Measurements from ENCODE around the gene CD99.
"Not testable (repeated sequence)": the region's sequence is repeated elsewhere in the genome, so short reads cannot be mapped to it uniquely, and the experiment has no call there.

CD99 gene

DNA sequence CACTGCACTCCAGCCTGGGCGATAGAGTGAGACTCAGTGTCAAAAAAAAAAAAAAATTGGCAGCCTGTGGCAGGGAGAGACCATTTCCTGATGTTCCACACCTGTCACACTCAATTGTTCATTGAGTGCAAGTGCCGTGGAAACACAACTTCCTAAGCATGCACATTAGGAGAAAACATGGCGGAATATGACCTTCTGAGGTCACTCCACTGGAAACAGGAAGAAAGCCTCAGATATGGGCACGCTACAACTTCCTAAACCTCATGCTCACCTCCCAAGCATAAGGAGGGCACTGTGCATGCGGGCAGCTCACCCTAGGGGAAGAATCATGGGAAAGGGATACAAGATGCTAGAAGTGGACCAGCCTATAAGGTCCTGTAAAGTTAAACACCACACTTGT lies 28.5 kb upstream of the CD99 start:
- no peak overlapping the region for H3K4me3 ChIP-seq (ENCODE audit: low read depth, low read length)
- TF ChIP-seq, protein P1, sequence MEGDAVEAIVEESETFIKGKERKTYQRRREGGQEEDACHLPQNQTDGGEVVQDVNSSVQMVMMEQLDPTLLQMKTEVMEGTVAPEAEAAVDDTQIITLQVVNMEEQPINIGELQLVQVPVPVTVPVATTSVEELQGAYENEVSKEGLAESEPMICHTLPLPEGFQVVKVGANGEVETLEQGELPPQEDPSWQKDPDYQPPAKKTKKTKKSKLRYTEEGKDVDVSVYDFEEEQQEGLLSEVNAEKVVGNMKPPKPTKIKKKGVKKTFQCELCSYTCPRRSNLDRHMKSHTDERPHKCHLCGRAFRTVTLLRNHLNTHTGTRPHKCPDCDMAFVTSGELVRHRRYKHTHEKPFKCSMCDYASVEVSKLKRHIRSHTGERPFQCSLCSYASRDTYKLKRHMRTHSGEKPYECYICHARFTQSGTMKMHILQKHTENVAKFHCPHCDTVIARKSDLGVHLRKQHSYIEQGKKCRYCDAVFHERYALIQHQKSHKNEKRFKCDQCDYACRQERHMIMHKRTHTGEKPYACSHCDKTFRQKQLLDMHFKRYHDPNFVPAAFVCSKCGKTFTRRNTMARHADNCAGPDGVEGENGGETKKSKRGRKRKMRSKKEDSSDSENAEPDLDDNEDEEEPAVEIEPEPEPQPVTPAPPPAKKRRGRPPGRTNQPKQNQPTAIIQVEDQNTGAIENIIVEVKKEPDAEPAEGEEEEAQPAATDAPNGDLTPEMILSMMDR (IDR thresholded peaks at IDR 0.05; ENCODE audit: borderline replicate concordance, insufficient read depth, low read depth, low read length): no peak

DNA sequence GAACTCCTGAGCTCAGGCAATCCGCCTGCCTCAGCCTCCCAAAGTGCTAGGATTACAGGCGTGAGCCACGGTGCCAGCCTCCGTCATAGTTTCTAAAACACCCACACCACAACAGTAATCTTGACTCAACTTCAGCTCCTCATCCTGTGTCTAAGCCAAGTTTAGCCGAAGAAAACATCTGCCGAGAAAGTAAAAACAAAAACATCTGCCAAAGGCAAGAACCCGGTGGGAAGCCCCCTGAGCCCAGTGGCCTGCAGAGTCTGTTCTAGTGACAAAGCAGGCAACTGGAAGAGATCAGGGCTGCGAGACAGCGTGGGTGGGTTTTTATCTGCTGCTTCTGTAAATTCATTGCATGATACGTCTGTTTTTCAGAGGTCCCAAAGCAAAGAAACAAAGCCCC lies 26.6 kb upstream of the CD99 start:
- no peak overlapping the region for H3K4me3 ChIP-seq (ENCODE audit: low read depth, low read length)
- TF ChIP-seq, protein P1 (IDR thresholded peaks at IDR 0.05; ENCODE audit: borderline replicate concordance, insufficient read depth, low read depth, low read length): no peak

DNA sequence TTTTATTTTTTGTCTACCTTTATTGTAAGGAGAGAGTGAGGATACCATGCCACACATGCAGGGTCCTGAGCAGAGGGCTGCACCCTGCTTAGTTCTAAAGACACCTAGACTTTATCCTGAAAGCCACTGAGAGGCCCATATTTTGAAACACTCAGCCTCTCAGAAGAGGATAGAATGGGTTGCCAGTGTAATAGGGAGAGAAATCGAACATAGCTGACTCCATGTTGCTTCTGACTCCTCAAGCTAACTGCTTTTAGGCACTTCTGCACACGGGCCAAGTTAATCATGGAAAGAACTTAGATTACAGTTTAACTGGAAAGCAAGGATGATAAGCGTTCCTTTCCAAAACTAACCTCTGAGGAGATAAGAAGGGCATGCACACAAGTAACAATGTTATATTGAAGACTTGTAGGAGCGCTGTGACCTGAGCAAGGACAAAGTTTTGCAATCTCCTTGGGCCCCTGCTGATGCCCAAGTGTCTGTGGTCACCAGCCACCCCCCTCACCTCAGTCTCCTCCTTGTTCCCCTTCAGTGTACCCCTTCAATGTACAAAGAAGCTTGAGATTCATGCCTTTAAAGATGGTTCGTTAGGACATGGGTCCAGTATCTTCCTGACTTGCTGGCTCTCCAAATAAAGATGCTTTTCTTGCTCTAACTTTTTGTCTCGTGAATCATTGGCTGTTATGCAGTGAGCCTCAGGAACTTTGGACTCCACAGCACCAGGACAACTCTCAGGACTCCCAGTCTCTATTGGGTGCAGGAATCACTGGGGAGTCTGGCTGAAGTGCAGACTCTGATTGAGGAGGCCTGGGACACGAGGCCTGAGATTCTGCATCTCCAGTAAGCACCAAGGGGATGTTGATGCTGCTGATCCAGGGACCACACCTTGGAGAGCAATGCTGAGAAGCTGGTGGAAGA lies 25.4 kb upstream of the CD99 start:
- H3K4me3 ChIP-seq (ENCODE audit: low read depth, low read length): no peak overlapping the region
- TF ChIP-seq, protein P1 (IDR thresholded peaks at IDR 0.05; ENCODE audit: borderline replicate concordance, insufficient read depth, low read depth, low read length): no peak

DNA sequence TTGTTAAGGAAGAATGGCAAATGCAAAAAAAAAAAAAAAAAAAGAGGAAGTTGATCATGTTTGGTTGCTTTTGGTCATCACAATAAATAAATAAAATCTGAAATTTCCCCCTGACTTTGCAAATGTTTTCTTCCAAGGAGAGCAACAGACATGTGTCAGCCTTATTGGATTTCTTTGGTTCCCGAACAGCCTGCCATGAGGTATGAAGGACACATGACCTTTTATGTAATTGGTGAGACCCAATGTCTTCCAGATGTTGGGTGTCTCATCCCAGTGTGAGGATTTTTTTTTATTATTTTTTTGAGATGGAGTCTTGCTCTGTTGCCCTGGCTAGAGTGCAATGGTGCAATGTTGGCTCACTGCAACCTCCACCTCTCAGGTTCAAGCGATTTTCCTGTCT lies 24.6 kb upstream of the CD99 start:
- no peak overlapping the region for H3K4me3 ChIP-seq (ENCODE audit: low read depth, low read length)
- TF ChIP-seq, protein P1 (IDR thresholded peaks at IDR 0.05; ENCODE audit: borderline replicate concordance, insufficient read depth, low read depth, low read length): no peak

DNA sequence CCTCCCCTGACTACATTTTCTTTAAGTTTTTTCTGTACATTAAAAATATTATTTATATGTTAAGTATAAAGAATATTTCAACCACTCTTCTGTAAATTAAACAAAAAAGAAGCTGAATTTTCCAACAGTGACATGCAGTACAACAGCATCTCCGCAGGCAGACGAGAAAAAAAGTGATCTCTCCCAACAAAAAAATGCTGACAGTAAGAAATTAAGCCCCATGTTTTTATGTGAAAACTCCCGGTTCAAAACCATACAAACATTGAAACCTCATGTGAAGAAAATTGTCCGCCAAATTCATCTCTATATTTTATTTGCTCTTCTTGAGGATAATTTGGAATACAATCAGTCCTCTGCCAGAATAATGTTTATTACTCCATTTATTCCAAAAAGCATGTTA lies 20.1 kb upstream of the CD99 start:
- H3K4me3 ChIP-seq (ENCODE audit: low read depth, low read length): no peak overlapping the region
- TF ChIP-seq, protein P1 (IDR thresholded peaks at IDR 0.05; ENCODE audit: borderline replicate concordance, insufficient read depth, low read depth, low read length): no peak

DNA sequence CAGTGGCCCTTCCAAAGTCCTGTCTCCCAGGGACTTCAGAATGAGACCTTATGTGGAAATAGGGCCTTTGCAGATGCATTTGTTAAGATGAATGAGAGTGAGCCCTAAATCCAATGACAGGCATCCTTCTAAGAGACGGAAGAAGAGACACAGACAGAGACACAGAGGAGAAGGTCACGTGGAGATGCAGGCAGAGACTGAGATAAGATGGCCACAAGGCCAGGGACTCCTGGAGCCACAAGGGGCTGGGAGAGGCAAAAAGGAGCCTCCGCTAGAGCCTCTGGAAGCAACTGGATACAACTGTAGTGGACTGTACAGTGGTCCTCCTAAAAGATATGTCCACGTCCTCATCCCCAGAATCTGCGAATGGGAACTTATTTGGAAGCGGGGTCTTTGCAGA lies 19.0 kb upstream of the CD99 start:
- no peak overlapping the region for H3K4me3 ChIP-seq (ENCODE audit: low read depth, low read length)
- TF ChIP-seq, protein P1 (IDR thresholded peaks at IDR 0.05; ENCODE audit: borderline replicate concordance, insufficient read depth, low read depth, low read length): no peak

DNA sequence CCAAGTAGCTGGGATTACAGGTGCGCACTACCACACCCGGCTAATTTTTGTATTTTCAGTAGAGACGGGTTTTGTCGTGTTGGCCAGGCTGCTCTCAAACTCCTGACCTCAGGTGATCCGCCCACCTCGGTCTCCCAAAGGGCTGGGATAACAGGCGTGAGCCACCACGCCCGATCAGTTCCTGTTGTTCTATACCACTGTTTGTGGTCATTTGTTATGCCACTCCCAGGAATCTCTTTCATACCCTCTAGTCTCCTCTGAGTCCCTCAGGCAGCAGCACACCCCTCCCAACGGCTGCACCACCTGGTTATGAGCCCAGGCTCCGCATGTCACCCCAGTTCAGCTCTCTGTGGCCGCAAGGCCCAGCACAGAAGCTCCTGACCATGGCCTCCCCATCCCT lies 17.5 kb upstream of the CD99 start:
- TF ChIP-seq, protein P1 (IDR thresholded peaks at IDR 0.05; ENCODE audit: borderline replicate concordance, insufficient read depth, low read depth, low read length): no peak
- no peak overlapping the region for H3K4me3 ChIP-seq (ENCODE audit: low read depth, low read length)

DNA sequence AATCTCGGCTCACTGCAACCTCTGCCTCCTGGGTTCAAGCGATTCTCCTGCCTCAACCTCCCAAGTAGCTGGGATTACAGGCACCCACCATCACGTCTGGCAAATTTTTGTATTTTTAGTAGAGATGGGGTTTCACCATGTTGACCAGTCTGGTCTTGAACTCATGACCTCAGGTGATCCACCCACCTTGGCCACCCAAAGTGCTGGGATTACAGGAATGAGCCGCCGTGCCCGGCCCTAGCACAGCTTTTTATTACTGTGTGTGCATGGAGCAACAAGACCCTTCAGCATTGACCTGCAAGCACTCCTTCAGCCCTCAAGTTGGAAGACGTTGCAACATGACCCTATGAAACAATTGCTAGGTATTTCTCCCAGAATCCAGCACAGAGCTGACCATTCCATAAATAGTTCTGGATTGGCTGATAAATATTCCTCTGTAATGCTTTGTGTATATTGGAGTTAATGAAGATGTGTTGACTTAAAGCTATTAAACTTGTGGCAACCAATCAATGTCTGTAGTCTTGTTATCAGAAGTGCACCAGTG lies 15.4 kb upstream of the CD99 start:
- not testable (repeated sequence) for H3K4me3 ChIP-seq (ENCODE audit: low read depth, low read length)

All from GM12875 (cell line).